IMR-90 (cell line): ENCODE measurements around the gene FBXL19. TPM values are rescaled to one million over a fixed set of nuclear protein-coding genes. Genes with fewer than 3 reads are reported as not detected.

Experiments
- ATAC-seq: fragments of 200-7000 bp; cut with Tn5 transposase; 2 replicates; pipeline ENCODE4 v1.9.1; 2020; ENCODE audit warnings: low read depth, mild to moderate bottlenecking, moderate library complexity
- BruUV-seq: library from RNA; stranded (reverse); fragments of 400-500 nt; replicated peaks from 2 replicates; lab custom pipeline; 2021; lab: Mats Ljungman, UMichigan
- CTCF ChIA-PET: fragments of 300-600 bp; formaldehyde crosslinking; extraction: SDS; loops from one replicate; lab custom pipeline; 2021; ENCODE audit warnings: antibody characterized with exemption; lab: Yijun Ruan, JAX
- POLR2A ChIA-PET: fragments of 300-600 bp; sonication (Branson Sonifier 250); formaldehyde crosslinking; loops from one replicate; lab custom pipeline; 2022; ENCODE audit warnings: antibody characterized with exemption; ENCODE audit not compliant: unreplicated experiment; lab: Charles Lee
- DNase-seq: peaks from one replicate; pipeline ENCODE4 v3.0.0; 2013
- H2AFZ ChIP-seq: replicated peaks from 2 replicates; pipeline ENCODE3; 2013; ENCODE audit warnings: low read length, mild to moderate bottlenecking; ENCODE audit not compliant: poor library complexity
- H2AK5ac ChIP-seq: 2 replicates; pipeline ENCODE4 v1.6.1; 2013; ENCODE audit warnings: low read depth, low read length, inconsistent platforms
- H2AK9ac ChIP-seq: replicated peaks from 2 replicates; pipeline ENCODE3; 2013; ENCODE audit warnings: mild to moderate bottlenecking, low read depth, low read length, moderate library complexity; ENCODE audit not compliant: poor library complexity
- H2BK120ac ChIP-seq: 2 replicates; pipeline ENCODE4 v1.6.1; 2013; ENCODE audit warnings: low read depth, low read length, inconsistent platforms
- H2BK15ac ChIP-seq: 3 replicates; pipeline ENCODE4 v1.6.1; 2013; ENCODE audit warnings: low read depth, low read length, inconsistent platforms
- H2BK20ac ChIP-seq: 2 replicates; pipeline ENCODE4 v1.6.1; 2013; ENCODE audit warnings: low read depth, mild to moderate bottlenecking, inconsistent platforms, low read length, moderate library complexity
- H2BK5ac ChIP-seq: 2 replicates; pipeline ENCODE4 v1.6.1; 2013; ENCODE audit warnings: mild to moderate bottlenecking, low read depth, low read length, inconsistent platforms; ENCODE audit not compliant: poor library complexity, severe bottlenecking
- H3K14ac ChIP-seq: replicated peaks from 2 replicates; pipeline ENCODE4 v1.6.1; 2013; ENCODE audit warnings: low read depth, low read length, inconsistent platforms
- H3K18ac ChIP-seq: 2 replicates; pipeline ENCODE4 v1.6.1; 2013; ENCODE audit warnings: low read depth, low read length, control low read depth
- H3K23ac ChIP-seq: 2 replicates; pipeline ENCODE4 v1.6.1; 2013; ENCODE audit warnings: low read depth, low read length, inconsistent platforms
- H3K27ac ChIP-seq: 2 replicates; pipeline ENCODE4 v1.5.1; 2013; ENCODE audit warnings: mild to moderate bottlenecking, control low read depth, low read length; ENCODE audit not compliant: insufficient read depth
- H3K27me3 ChIP-seq: 2 replicates; pipeline ENCODE4 v1.6.1; 2013; ENCODE audit warnings: low read length; ENCODE audit not compliant: control insufficient read depth, insufficient read depth
- H3K36me3 ChIP-seq: 2 replicates; pipeline ENCODE4 v1.6.1; 2013; ENCODE audit warnings: low read length, mixed read lengths; ENCODE audit not compliant: control insufficient read depth, insufficient read depth
- H3K4ac ChIP-seq: 2 replicates; pipeline ENCODE4 v1.6.1; 2013; ENCODE audit warnings: low read depth, low read length, inconsistent platforms
- H3K4me1 ChIP-seq: 2 replicates; pipeline ENCODE4 v1.6.1; 2013; ENCODE audit warnings: low read length, mixed read lengths; ENCODE audit not compliant: control insufficient read depth, insufficient read depth
- H3K4me2 ChIP-seq: 2 replicates; pipeline ENCODE4 v1.6.1; 2013; ENCODE audit warnings: low read depth, mild to moderate bottlenecking, control low read depth, low read length, moderate library complexity
- H3K4me3 ChIP-seq: 2 replicates; pipeline ENCODE4 v1.5.1; 2013; ENCODE audit warnings: low read depth, mild to moderate bottlenecking, control low read depth, low read length, moderate library complexity; ENCODE audit not compliant: insufficient read depth
- H3K56ac ChIP-seq: 2 replicates; pipeline ENCODE4 v1.6.1; 2013; ENCODE audit warnings: low read length, inconsistent platforms; ENCODE audit not compliant: insufficient read depth; ENCODE audit errors: extremely low read depth
- H3K79me1 ChIP-seq, 2 experiments: 2 replicates each; pipeline ENCODE4 v1.6.1; 2013; ENCODE audit warnings: low read length in 2 of 2, inconsistent platforms in 1 of 2, low read depth in 1 of 2
- H3K9ac ChIP-seq: 2 replicates; pipeline ENCODE4 v1.6.1; 2013; ENCODE audit warnings: low read depth, low read length, control low read depth
- H3K9me1 ChIP-seq: 2 replicates; pipeline ENCODE4 v1.6.1; 2013; ENCODE audit warnings: low read length, inconsistent platforms; ENCODE audit not compliant: insufficient read depth
- H3K9me3 ChIP-seq: 2 replicates; pipeline ENCODE4 v1.6.1; 2013; ENCODE audit warnings: low read length; ENCODE audit not compliant: control insufficient read depth, insufficient read depth
- H4K20me1 ChIP-seq: 2 replicates; pipeline ENCODE4 v1.6.1; 2013; ENCODE audit warnings: low read length, inconsistent platforms; ENCODE audit not compliant: insufficient read depth
- H4K5ac ChIP-seq: 2 replicates; pipeline ENCODE4 v1.6.1; 2013; ENCODE audit warnings: mild to moderate bottlenecking, low read depth, low read length, control low read depth
- H4K8ac ChIP-seq, 2 experiments: 2 replicates each; pipeline ENCODE4 v1.6.1; 2013; ENCODE audit warnings: low read depth in 2 of 2, low read length in 2 of 2, control low read depth in 1 of 2, inconsistent platforms in 1 of 2
- H4K91ac ChIP-seq: 2 replicates; pipeline ENCODE4 v1.6.1; 2013; ENCODE audit warnings: low read depth, low read length, inconsistent platforms; ENCODE audit not compliant: insufficient read depth
- BHLHE40 ChIP-seq: fragments of 150-350 bp; IDR thresholded peaks from 2 replicates; pipeline ENCODE4 v1.6.1; 2016; ENCODE audit warnings: mild to moderate bottlenecking, low read depth, low read length
- CEBPB ChIP-seq: IDR thresholded peaks from 2 replicates; pipeline ENCODE4 v1.6.1; 2012; ENCODE audit warnings: low read depth, low read length, improper control_type of control experiment
- CHD1 ChIP-seq: IDR thresholded peaks from 2 replicates; pipeline ENCODE4 v1.6.1; 2012; ENCODE audit warnings: low read depth, low read length, improper control_type of control experiment
- CTCF ChIP-seq: conservative IDR thresholded peaks from 2 replicates; pipeline ENCODE4 v1.5.1; 2012; ENCODE audit warnings: mild to moderate bottlenecking, low read depth, low read length, improper control_type of control experiment
- ELK1 ChIP-seq: fragments of 150-350 bp; IDR thresholded peaks from 2 replicates; pipeline ENCODE4 v1.6.1; 2016; ENCODE audit warnings: low read depth, mild to moderate bottlenecking, low read length, moderate library complexity, borderline replicate concordance
- FOS ChIP-seq: fragments of 150-350 bp; IDR thresholded peaks from 2 replicates; pipeline ENCODE4 v1.6.1; 2016; ENCODE audit warnings: low read depth, low read length
- MAFK ChIP-seq: IDR thresholded peaks from 2 replicates; pipeline ENCODE4 v1.6.1; 2012; ENCODE audit warnings: low read depth, low read length, improper control_type of control experiment
- MXI1 ChIP-seq: IDR thresholded peaks from 2 replicates; pipeline ENCODE4 v1.6.1; 2012; ENCODE audit warnings: low read depth, mild to moderate bottlenecking, low read length, moderate library complexity, borderline replicate concordance
- NFE2L2 ChIP-seq: fragments of 150-350 bp; IDR thresholded peaks from 2 replicates; pipeline ENCODE4 v1.6.1; 2016; ENCODE audit warnings: low read depth, mild to moderate bottlenecking, low read length
- POLR2A ChIP-seq: IDR thresholded peaks from 2 replicates; pipeline ENCODE4 v1.6.1; 2012; ENCODE audit warnings: mild to moderate bottlenecking, low read depth, low read length
- RAD21 ChIP-seq: IDR thresholded peaks from 2 replicates; pipeline ENCODE4 v1.6.1; 2012; ENCODE audit warnings: low read length, improper control_type of control experiment
- RCOR1 ChIP-seq: IDR thresholded peaks from 2 replicates; pipeline ENCODE4 v1.6.1; 2012; ENCODE audit warnings: mild to moderate bottlenecking, low read length, improper control_type of control experiment; ENCODE audit not compliant: insufficient replicate concordance
- RFX5 ChIP-seq: IDR thresholded peaks from 2 replicates; pipeline ENCODE4 v1.8.0; 2012; ENCODE audit warnings: low read depth, mild to moderate bottlenecking, low read length, moderate library complexity
- SMC3 ChIP-seq: fragments of 150-350 bp; IDR thresholded peaks from 2 replicates; pipeline ENCODE4 v1.6.1; 2016; ENCODE audit warnings: low read depth, mild to moderate bottlenecking, antibody characterized with exemption, low read length, moderate library complexity
- WGBS, 2 experiments: methylation state at CpG; one replicate each; pipeline versions ENCODE4 v1.1.5 to v1.1.7; 2013; ENCODE audit warnings: missing lambda C conversion rate in 2 of 2; ENCODE audit not compliant: insufficient read length in 1 of 2; ENCODE audit errors: extremely low coverage in 2 of 2; 5-methylcytosine and 5-hydroxymethylcytosine counted together
- dilution Hi-C: fragments of 300-500 bp; cut with HindIII; formaldehyde crosslinking; loops from one replicate; pipeline ENCODE4 v1.14.3; 2018; ENCODE audit warnings: low sequenced_read_pairs; ENCODE audit not compliant: unreplicated experiment
- in situ Hi-C: fragments of 300-500 bp; cut with MboI; formaldehyde crosslinking; loops from 3 replicates; pipeline ENCODE4 v1.14.3; 2019; ENCODE audit warnings: low sequenced_read_pairs, inconsistent platforms, mixed read lengths
- intact Hi-C: fragments of 100-400 bp; cut with micrococcal nuclease; formaldehyde crosslinking; loops from 2 replicates; pipeline ENCODE4 v1.10.0; 2022
- polyA plus RNA-seq, 3 experiments: library from polyadenylated mRNA; depleted of rRNA; stranded (reverse); fragments of >200 nt; gene quantifications; 2 replicates each; pipeline ENCODE4 v1.2.3, GENCODE V29; 2012; ENCODE audit warnings: low replicate concordance in 1 of 3
- total RNA-seq: library from RNA; depleted of rRNA; stranded (reverse); fragments of >200 nt; gene quantifications from 2 replicates; pipeline ENCODE4 v1.2.3, GENCODE V29; 2012
- TF ChIP-seq, protein P1 (sequence below): fragments of 150-350 bp; IDR thresholded peaks from 2 replicates; pipeline ENCODE4 v1.6.1; 2017; ENCODE audit warnings: mild to moderate bottlenecking, antibody characterized with exemption, low read length, low read depth

FBXL19 gene
- total and polyA plus RNA-seq, 2 of the 4 experiments (the other 2 are of a cell fraction) = 5.0 to 13.8 TPM

GRCh38 chr16:30950516-30951065 lies 27.2 kb downstream of the FBXL19 start:
- peak overlapping the region; percentile 21; the same call in 1 of the 2 replicates for H3K27ac ChIP-seq
- H3K4me3 ChIP-seq = peak overlapping the region; percentile 79; the same call in 1 of the 2 replicates
- H2AK9ac ChIP-seq = peak overlapping the region; percentile 100
- peak overlapping the region in 1 of 2 experiments; percentile 89; a peak in 2 of 4 replicates for H4K8ac ChIP-seq
- 0 out of 2 replicates have a peak overlapping the region, but pooled peaks have one; percentile 2 for H3K18ac ChIP-seq
- H2BK20ac ChIP-seq = no peak overlapping the region
- intact Hi-C loops = loop anchor here (5.0 to 10.0 kb wide), 3 partner anchors 124 to 914 kb away; partner anchors contain the start of genes ZNF646 and ZNF668
- ChIA-PET POLR2A (interaction anchor here (0.5 kb wide), 1 partner anchor 192 kb away, joined by 6 read pairs; no protein-coding TSS in a partner anchor), CTCF (no interaction called here)
- BruUV-seq = no TSS peak
- dilution Hi-C loops = no loop called here
- peak overlapping the region; percentile 97 for H3K4ac ChIP-seq
- H4K91ac ChIP-seq = no peak overlapping the region; the same call in 1 of the 2 replicates
- H3K27me3 ChIP-seq = no peaks in the 10 kb centered on the region
- H3K9me3 ChIP-seq = no peaks in the 10 kb centered on the region
- H2AFZ ChIP-seq = peak overlapping the region; percentile 75
- peak overlapping the region; percentile 53 for H2BK5ac ChIP-seq
- ATAC-seq (no peak), DNase-seq (no peak)
- H3K9ac ChIP-seq = no peak overlapping the region
- H4K5ac ChIP-seq = peak overlapping the region; percentile 43
- no peak overlapping the region for H3K23ac ChIP-seq
- peaks cover 7% of the 10 kb centered on the region for H3K4me1 ChIP-seq
- H2AK5ac ChIP-seq = peak overlapping the region; percentile 93
- H4K20me1 ChIP-seq = peaks cover 10% of the 10 kb centered on the region
- H2BK15ac ChIP-seq = peak overlapping the region; percentile 44; the same call in 1 of the 3 replicates
- peaks cover 12% of the 10 kb centered on the region; the same call in 1 of the 2 replicates for H3K36me3 ChIP-seq
- H3K9me1 ChIP-seq = peaks cover 11% of the 10 kb centered on the region; the same call in 1 of the 2 replicates
- H3K56ac ChIP-seq = no peak overlapping the region
- H3K4me2 ChIP-seq = peak overlapping the region; percentile 94
- H2BK120ac ChIP-seq = no peak overlapping the region
- H3K79me1 ChIP-seq = peaks cover 10 to 38% of the 10 kb centered on the region in 2 experiments; a peak in 3 of 4 replicates
- in situ Hi-C loops = no loop called here
- 20% methylated on average over 1 of the region's 8 CpGs; no CpG with 5 or more reads in 1 of the 2 experiments for WGBS, 2 experiments
- peak overlapping the region; percentile 35; the same call in 1 of the 2 replicates for H3K14ac ChIP-seq
- TF ChIP-seq FOS = no peak
- no peak for TF ChIP-seq POLR2A
- TF ChIP-seq RAD21 = no peak
- no peak for TF ChIP-seq NFE2L2
- TF ChIP-seq CHD1 = no peak
- TF ChIP-seq RCOR1 = no peak
- TF ChIP-seq MAFK = no peak
- TF ChIP-seq SMC3 = no peak
- no peak for TF ChIP-seq ELK1
- no peak for TF ChIP-seq MXI1
- TF ChIP-seq CTCF = no peak
- TF ChIP-seq RFX5 = no peak
- no peak for TF ChIP-seq BHLHE40
- TF ChIP-seq, protein P1, sequence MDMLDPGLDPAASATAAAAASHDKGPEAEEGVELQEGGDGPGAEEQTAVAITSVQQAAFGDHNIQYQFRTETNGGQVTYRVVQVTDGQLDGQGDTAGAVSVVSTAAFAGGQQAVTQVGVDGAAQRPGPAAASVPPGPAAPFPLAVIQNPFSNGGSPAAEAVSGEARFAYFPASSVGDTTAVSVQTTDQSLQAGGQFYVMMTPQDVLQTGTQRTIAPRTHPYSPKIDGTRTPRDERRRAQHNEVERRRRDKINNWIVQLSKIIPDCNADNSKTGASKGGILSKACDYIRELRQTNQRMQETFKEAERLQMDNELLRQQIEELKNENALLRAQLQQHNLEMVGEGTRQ = no peak
- TF ChIP-seq CEBPB = no peak
